Measurements from ENCODE around the gene RBP3. TPM values are rescaled to one million over a fixed set of nuclear protein-coding genes. Genes with fewer than 3 reads are reported as not detected.

RBP3 gene
- polyA plus RNA-seq, 1 donor (not counting 4 experiments of a cell fraction or from before 2014, with no cell fraction given): not detected

DNA sequence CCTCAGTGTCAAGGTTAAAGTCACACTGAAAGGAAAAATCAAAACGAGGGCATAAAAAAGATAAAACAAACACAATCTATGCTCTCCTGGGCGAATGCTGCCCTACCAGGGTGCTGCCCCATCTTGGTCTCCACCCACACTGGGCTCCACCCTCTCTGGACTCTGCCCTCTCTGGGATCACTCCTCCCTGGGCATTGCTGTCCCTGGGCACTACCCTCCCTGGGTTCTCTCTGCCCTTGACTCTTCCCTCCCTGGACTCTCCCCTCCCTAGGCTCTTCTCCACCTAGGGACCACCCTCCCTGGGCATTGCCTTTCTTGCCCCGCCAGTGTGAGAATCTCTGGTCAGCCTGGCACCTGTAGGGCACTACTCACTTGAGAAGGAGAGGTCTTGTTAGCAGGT, 17.4 kb upstream of the RBP3 start:
- Histone ChIP-seq H3K4me2 (ENCODE audit: control insufficient read depth, extremely low read depth, insufficient read depth, low read depth, low read length) (no peak overlapping the region), H2AFZ (ENCODE audit: control insufficient read depth, low read length) (no peak overlapping the region), H3K9me1 (ENCODE audit: control insufficient read depth, extremely low read depth, insufficient read depth, low read length) (no peaks in the 10 kb centered on the region), H3K27me3 (ENCODE audit: control insufficient read depth, extremely low read depth, insufficient read depth, low read length) (peaks cover 14% of the 10 kb centered on the region), H3K27ac (ENCODE audit: control insufficient read depth, insufficient read depth, low read length) (no peak overlapping the region), H3K4me3 (ENCODE audit: control insufficient read depth in 2 of 3, extremely low read depth in 1 of 3, insufficient read depth in 2 of 3, low read depth in 1 of 3, low read length in 3 of 3) (no peak overlapping the region), H3K9ac (ENCODE audit: control insufficient read depth, extremely low read depth, insufficient read depth, low read length) (no peak overlapping the region), H3K4me1 (ENCODE audit: control insufficient read depth, extremely low read depth, insufficient read depth, low read length) (no peaks in the 10 kb centered on the region), H4K20me1 (ENCODE audit: control insufficient read depth, extremely low read depth, insufficient read depth, low read length) (no peaks in the 10 kb centered on the region), H3K79me2 (ENCODE audit: control insufficient read depth, insufficient read depth, low read length) (no peaks in the 10 kb centered on the region), H3K9me3 (ENCODE audit: control insufficient read depth, low read depth, low read length) (no peaks in the 10 kb centered on the region), H3K36me3 (ENCODE audit: control insufficient read depth in 2 of 2, extremely low read depth in 1 of 2, insufficient read depth in 2 of 2, low read length in 2 of 2) (no peaks in the 10 kb centered on the region)
- DNase-seq (ENCODE audit: low read depth, low spot score) (no peak), FAIRE-seq (no peak)
- dilution Hi-C loops (cut with MboI; ENCODE audit: extremely low pct_ligation_motif_present, low sequenced_read_pairs): no loop called here
- TF ChIP-seq EZH2 (IDR thresholded peaks at IDR 0.05; ENCODE audit: low read length): no peak
- TF ChIP-seq, protein P1, sequence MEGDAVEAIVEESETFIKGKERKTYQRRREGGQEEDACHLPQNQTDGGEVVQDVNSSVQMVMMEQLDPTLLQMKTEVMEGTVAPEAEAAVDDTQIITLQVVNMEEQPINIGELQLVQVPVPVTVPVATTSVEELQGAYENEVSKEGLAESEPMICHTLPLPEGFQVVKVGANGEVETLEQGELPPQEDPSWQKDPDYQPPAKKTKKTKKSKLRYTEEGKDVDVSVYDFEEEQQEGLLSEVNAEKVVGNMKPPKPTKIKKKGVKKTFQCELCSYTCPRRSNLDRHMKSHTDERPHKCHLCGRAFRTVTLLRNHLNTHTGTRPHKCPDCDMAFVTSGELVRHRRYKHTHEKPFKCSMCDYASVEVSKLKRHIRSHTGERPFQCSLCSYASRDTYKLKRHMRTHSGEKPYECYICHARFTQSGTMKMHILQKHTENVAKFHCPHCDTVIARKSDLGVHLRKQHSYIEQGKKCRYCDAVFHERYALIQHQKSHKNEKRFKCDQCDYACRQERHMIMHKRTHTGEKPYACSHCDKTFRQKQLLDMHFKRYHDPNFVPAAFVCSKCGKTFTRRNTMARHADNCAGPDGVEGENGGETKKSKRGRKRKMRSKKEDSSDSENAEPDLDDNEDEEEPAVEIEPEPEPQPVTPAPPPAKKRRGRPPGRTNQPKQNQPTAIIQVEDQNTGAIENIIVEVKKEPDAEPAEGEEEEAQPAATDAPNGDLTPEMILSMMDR (optimal IDR thresholded peaks at IDR 0.05 in 1 of 3, IDR thresholded peaks at IDR 0.05 in 1 of 3, conservative IDR thresholded peaks at IDR 0.05 in 1 of 3; ENCODE audit: extremely low read depth in 1 of 3, insufficient read depth in 2 of 3, low read length in 3 of 3): no peak

GRCh38 chr10:47331491-47331890, 16.7 kb upstream of the RBP3 start:
- TF ChIP-seq, protein P1 (optimal IDR thresholded peaks at IDR 0.05 in 1 of 3, IDR thresholded peaks at IDR 0.05 in 1 of 3, conservative IDR thresholded peaks at IDR 0.05 in 1 of 3; ENCODE audit: extremely low read depth in 1 of 3, insufficient read depth in 2 of 3, low read length in 3 of 3): no peak
- no peak for TF ChIP-seq EZH2 (IDR thresholded peaks at IDR 0.05; ENCODE audit: low read length)
- no peak overlapping the region for H3K4me3 ChIP-seq (ENCODE audit: control insufficient read depth in 2 of 3, extremely low read depth in 1 of 3, insufficient read depth in 2 of 3, low read depth in 1 of 3, low read length in 3 of 3)
- no peak overlapping the region for H3K9ac ChIP-seq (ENCODE audit: control insufficient read depth, extremely low read depth, insufficient read depth, low read length)
- H2AFZ ChIP-seq (ENCODE audit: control insufficient read depth, low read length): no peak overlapping the region
- no peak overlapping the region for H3K27ac ChIP-seq (ENCODE audit: control insufficient read depth, insufficient read depth, low read length)
- H3K79me2 ChIP-seq (ENCODE audit: control insufficient read depth, insufficient read depth, low read length): no peaks in the 10 kb centered on the region
- no peaks in the 10 kb centered on the region for H3K9me3 ChIP-seq (ENCODE audit: control insufficient read depth, low read depth, low read length)
- H3K9me1 ChIP-seq (ENCODE audit: control insufficient read depth, extremely low read depth, insufficient read depth, low read length): no peaks in the 10 kb centered on the region
- peaks cover 14% of the 10 kb centered on the region for H3K27me3 ChIP-seq (ENCODE audit: control insufficient read depth, extremely low read depth, insufficient read depth, low read length)
- no peaks in the 10 kb centered on the region for H4K20me1 ChIP-seq (ENCODE audit: control insufficient read depth, extremely low read depth, insufficient read depth, low read length)
- dilution Hi-C loops (cut with MboI; ENCODE audit: extremely low pct_ligation_motif_present, low sequenced_read_pairs): no loop called here
- FAIRE-seq: no peak
- H3K4me2 ChIP-seq (ENCODE audit: control insufficient read depth, extremely low read depth, insufficient read depth, low read depth, low read length): no peak overlapping the region
- DNase-seq (ENCODE audit: low read depth, low spot score): no peak
- H3K36me3 ChIP-seq (ENCODE audit: control insufficient read depth in 2 of 2, extremely low read depth in 1 of 2, insufficient read depth in 2 of 2, low read length in 2 of 2): no peaks in the 10 kb centered on the region
- no peaks in the 10 kb centered on the region for H3K4me1 ChIP-seq (ENCODE audit: control insufficient read depth, extremely low read depth, insufficient read depth, low read length)

All from keratinocyte (primary cell).